ENCODE measurements around the gene CEP41. TPM values are rescaled to one million over a fixed set of nuclear protein-coding genes. Genes with fewer than 3 reads are reported as not detected.

Gene CEP41
- total and polyA plus RNA-seq, 10 of the 15 experiments (the other 5 are each of a cell fraction or from before 2014, with no cell fraction given), result 11.4 to 43.0 (median 24.7) TPM

DNA sequence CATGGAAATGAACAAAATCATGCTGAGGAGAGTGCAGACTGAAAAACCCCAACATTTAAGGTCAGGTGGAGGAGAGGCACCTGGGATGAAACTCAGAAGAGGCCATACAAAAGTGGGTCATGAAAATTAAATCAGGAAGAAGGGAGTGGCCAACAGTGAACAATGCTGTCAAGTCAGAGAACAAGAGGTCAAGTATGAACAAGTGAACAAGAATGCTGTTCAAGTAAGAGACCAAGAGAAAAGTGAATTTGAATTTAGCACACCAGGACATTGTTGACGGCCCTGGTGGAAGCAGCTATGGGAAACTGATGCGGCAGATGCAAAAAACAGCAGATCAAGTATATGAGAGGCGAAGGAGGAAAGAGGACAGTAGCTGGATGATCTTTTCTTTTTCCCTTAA lies 7.9 kb downstream of the CEP41 start:
- Histone ChIP-seq H2AFZ (ENCODE audit: control insufficient read depth, low read depth, low read length) (no peak overlapping the region), H3K9me3 (replicated peaks; ENCODE audit: control insufficient read depth, insufficient read depth, low read length) (no peaks in the 10 kb centered on the region), H3K4me3 (no peak overlapping the region), H3K79me2 (ENCODE audit: control insufficient read depth, insufficient read depth, low read length) (no peaks in the 10 kb centered on the region), H3K4me2 (ENCODE audit: control insufficient read depth, insufficient read depth) (no peak overlapping the region), H3K27ac (ENCODE audit: control insufficient read depth, insufficient read depth) (no peak overlapping the region), H3K27me3 (replicated peaks in 1 of 2; ENCODE audit: control insufficient read depth in 2 of 2, insufficient read depth in 2 of 2, low read length in 1 of 2) (no peaks in the 10 kb centered on the region), H3K9ac (ENCODE audit: control insufficient read depth, insufficient read depth, low read length) (no peak overlapping the region), H4K20me1 (ENCODE audit: control insufficient read depth, insufficient read depth) (no peaks in the 10 kb centered on the region), H3K36me3 (ENCODE audit: control insufficient read depth in 2 of 2, insufficient read depth in 2 of 2, low read length in 1 of 2) (no peaks in the 10 kb centered on the region), H3K4me1 (ENCODE audit: control insufficient read depth, insufficient read depth, low read length) (no peaks in the 10 kb centered on the region)
- RAD21 ChIA-PET (ENCODE audit: unreplicated experiment), result interaction anchor here (0.6 to 1.1 kb wide), 2 partner anchors 45 to 203 kb away, joined by 3 read pairs; no protein-coding TSS in a partner anchor
- CTCF ChIA-PET, result no interaction called here
- WGBS (ENCODE audit: insufficient coverage, insufficient replicate concordance, low lambda C conversion rate, missing lambda C conversion rate), result 93% methylated on average over 3 of the region's 3 CpGs
- SMC1A ChIA-PET (ENCODE audit: uncharacterized antibody, unreplicated experiment), result no interaction called here
- intact Hi-C loops (cut with micrococcal nuclease; ENCODE audit: unreplicated experiment) (no loop called here), in situ Hi-C loops (cut with MboI) (no loop called here)
- BruUV-seq (replicated peaks), result no TSS peak
- POLR2A ChIA-PET, result no interaction called here
- TF ChIP-seq SUPT20H (IDR thresholded peaks at IDR 0.05; ENCODE audit: borderline replicate concordance, control insufficient read depth, low read depth, low read length) (no peak), ZZZ3 (IDR thresholded peaks at IDR 0.05; ENCODE audit: control insufficient read depth, insufficient read length, low read depth) (no peak), SMAD5 (IDR thresholded peaks at IDR 0.05; ENCODE audit: low read depth) (no peak), USF1 (IDR thresholded peaks at IDR 0.05; ENCODE audit: borderline replicate concordance, extremely low read length, insufficient read depth, low read depth, low read length) (no peak), MAX (IDR thresholded peaks at IDR 0.05; ENCODE audit: low read depth, low read length) (no peak), IKZF2 (IDR thresholded peaks at IDR 0.05) (no peak), TCF12 (IDR thresholded peaks at IDR 0.05; ENCODE audit: low read depth, low read length) (no peak), RELA (IDR thresholded peaks at IDR 0.05; ENCODE audit: borderline replicate concordance, partially characterized antibody) (no peak), CREB1 (IDR thresholded peaks at IDR 0.05; ENCODE audit: low read depth) (no peak), GATAD2B (conservative IDR thresholded peaks at IDR 0.05; ENCODE audit: low read depth) (no peak), SRF (IDR thresholded peaks at IDR 0.05; ENCODE audit: low read depth in 2 of 2, low read length in 2 of 2) (no peak), HDGF (IDR thresholded peaks at IDR 0.05) (no peak), HDAC6 (IDR thresholded peaks at IDR 0.05; ENCODE audit: unreplicated experiment) (no peak), NR2C2 (IDR thresholded peaks at IDR 0.05; ENCODE audit: borderline replicate concordance, control insufficient read depth, insufficient read length, low read depth) (no peak), RAD51 (IDR thresholded peaks at IDR 0.05) (no peak), PML (IDR thresholded peaks at IDR 0.05; ENCODE audit: low read length) (no peak), RBBP5 (conservative IDR thresholded peaks at IDR 0.05) (no peak), E2F8 (IDR thresholded peaks at IDR 0.05; ENCODE audit: low read depth, partially characterized antibody) (no peak), RFX5 (IDR thresholded peaks at IDR 0.05; ENCODE audit: low read depth, low read length) (no peak), TBL1XR1 (IDR thresholded peaks at IDR 0.05; ENCODE audit: low read depth, low read length) (no peak)
- no peak for FAIRE-seq
- DNase-seq (ENCODE audit: low read depth, low spot score), result no peak
- ATAC-seq, result no peak

Data from GM12878 (cell line).